GM20000 (cell line): ENCODE data around the gene SLC4A8.

Experiments used
- DNase-seq: peaks from one replicate; pipeline ENCODE4 v3.0.0; 2012; ENCODE audit warnings: low spot score
- CTCF ChIP-seq: IDR thresholded peaks from 2 replicates; pipeline ENCODE4 v1.5.1; 2012; ENCODE audit warnings: mild to moderate bottlenecking, control low read depth; ENCODE audit errors: extremely low read depth, missing control alignments

The SLC4A8 gene

GRCh38 chr12:51399891-51400290, 24.7 kb upstream of the SLC4A8 start:
- no peak for TF ChIP-seq CTCF
- DNase-seq: no peak

DNA sequence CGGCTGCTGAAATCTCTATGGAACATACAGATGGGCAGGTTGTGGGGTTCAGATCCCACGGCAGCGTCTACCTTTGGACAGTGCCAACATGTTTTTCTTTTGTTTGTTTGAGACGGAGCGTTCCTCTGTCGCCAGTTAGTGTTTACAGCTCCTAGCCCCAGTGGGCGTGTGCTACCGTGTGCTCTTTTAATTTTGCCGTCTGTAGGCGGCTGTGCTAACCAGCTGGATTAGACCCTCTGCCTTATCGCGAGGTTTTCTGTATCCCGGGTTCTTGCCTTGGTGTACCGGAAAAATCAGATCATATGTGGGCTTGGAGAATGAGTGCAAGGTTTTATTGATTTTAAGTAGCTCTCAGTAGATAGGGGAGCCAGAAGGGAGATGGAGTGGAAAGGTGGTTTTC, 23.6 kb upstream of the SLC4A8 start:
- DNase-seq: no peak
- no peak for TF ChIP-seq CTCF

DNA sequence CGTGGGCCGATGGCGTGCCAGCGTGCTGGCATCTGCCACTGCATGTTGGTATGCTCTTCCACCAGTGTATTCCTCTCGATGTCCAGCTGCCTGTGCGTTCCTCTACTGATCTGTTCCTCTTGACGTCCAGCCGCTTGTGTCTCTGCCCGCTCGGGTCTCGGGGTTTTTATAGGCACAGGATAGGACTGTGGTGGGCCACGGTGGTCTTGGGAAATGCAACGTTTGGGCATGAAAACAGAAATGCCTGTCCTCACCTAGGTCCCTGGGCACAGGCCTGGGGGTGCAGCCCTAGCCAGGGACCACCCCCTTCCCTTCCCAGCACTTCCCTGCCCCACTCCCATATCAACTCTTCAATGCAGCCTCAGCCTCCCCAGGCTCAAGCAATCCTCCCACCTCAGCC, 23.1 kb upstream of the SLC4A8 start:
- DNase-seq: no peak
- no peak for TF ChIP-seq CTCF

- DNase-seq: no peak
- TF ChIP-seq CTCF: no peak
Measured at GRCh38 chr12:51401900-51402299, 22.7 kb upstream of the SLC4A8 start.

GRCh38 chr12:51403159-51403558, 21.5 kb upstream of the SLC4A8 start:
- TF ChIP-seq CTCF: no peak
- DNase-seq: no peak

- TF ChIP-seq CTCF: no peak
- DNase-seq: no peak
Measured at GRCh38 chr12:51403681-51404136, 20.9 kb upstream of the SLC4A8 start.

- no peak for TF ChIP-seq CTCF
- DNase-seq: no peak
Measured at GRCh38 chr12:51404627-51405026, 20.0 kb upstream of the SLC4A8 start.

- TF ChIP-seq CTCF: no peak
- no peak for DNase-seq
Measured at GRCh38 chr12:51405801-51406207, 18.8 kb upstream of the SLC4A8 start.
